Peyer's patch (tissue), 4 donors: ENCODE measurements around the gene CENPO.

Experiments
- POLR2A ChIP-seq, 2 donors: fragments of 450-650 bp; IDR thresholded peaks; one replicate each; pipeline ENCODE4 v1.5.1; 2017; ENCODE audit warnings: antibody characterized with exemption in 2 of 2, mild to moderate bottlenecking in 2 of 2, moderate library complexity in 2 of 2
- TF ChIP-seq, protein P1 (sequence below), 6 experiments: fragments of 450-650 bp in 4 of 6; fragments of 200-600 bp in 2 of 6; sonication (generic) in 1 of 6; IDR thresholded peaks; one replicate each; pipeline ENCODE4 v1.5.1; 2017 to 2019; ENCODE audit warnings: antibody characterized with exemption in 6 of 6, mild to moderate bottlenecking in 3 of 6, moderate library complexity in 1 of 6

DNA sequence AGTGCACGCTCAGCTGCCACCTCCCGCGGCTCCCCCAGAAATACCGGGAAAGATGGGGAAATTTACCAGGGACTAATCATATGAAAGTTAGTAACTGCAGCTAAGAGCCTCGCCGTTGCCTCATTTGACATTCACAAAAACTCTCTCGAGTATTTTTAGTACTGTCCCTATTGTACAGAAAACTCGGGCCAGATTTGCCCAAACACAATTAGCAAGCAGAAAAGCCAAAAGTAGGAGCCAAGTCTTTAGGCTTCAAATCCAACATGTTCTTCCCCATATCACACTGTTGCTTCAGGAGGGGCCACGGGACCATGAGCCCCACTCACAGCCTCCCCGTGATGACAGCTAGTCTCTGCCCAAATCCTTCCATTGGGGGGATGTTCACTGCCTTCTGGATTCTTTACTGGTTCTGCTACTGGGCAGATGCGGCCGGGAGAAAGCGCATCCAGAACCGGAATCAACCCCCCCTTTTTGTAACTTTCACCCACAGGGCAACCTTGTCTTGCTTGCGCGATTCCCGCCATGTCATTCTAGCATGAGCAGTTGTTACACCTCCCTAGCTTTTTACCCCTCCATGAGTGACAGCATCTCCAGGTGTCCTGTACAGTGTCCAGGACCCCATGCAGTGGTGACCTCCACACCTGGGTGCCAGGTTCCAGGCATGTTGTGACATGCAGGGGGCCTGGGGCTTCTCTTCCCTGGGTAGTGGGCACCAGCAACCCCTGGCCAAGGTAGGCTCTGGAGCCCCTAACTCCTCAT lies 35.2 kb downstream of the CENPO start:
- TF ChIP-seq, protein P1, sequence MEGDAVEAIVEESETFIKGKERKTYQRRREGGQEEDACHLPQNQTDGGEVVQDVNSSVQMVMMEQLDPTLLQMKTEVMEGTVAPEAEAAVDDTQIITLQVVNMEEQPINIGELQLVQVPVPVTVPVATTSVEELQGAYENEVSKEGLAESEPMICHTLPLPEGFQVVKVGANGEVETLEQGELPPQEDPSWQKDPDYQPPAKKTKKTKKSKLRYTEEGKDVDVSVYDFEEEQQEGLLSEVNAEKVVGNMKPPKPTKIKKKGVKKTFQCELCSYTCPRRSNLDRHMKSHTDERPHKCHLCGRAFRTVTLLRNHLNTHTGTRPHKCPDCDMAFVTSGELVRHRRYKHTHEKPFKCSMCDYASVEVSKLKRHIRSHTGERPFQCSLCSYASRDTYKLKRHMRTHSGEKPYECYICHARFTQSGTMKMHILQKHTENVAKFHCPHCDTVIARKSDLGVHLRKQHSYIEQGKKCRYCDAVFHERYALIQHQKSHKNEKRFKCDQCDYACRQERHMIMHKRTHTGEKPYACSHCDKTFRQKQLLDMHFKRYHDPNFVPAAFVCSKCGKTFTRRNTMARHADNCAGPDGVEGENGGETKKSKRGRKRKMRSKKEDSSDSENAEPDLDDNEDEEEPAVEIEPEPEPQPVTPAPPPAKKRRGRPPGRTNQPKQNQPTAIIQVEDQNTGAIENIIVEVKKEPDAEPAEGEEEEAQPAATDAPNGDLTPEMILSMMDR (IDR thresholded peaks at IDR 0.05) = no peak
- no peak for TF ChIP-seq POLR2A (IDR thresholded peaks at IDR 0.05)
